GM20000 (cell line): ENCODE results near the gene CTNNA3.
A peak's percentile ranks its signal among the peaks of the same experiment; 100 is the strongest.
"Not testable (repeated sequence)": the region's sequence is repeated elsewhere in the genome, so short reads cannot be mapped to it uniquely, and the experiment has no call there.

Source experiments
- DNase-seq: peaks from one replicate; pipeline ENCODE4 v3.0.0; 2012; ENCODE audit warnings: low spot score
- CTCF ChIP-seq: IDR thresholded peaks from 2 replicates; pipeline ENCODE4 v1.5.1; 2012; ENCODE audit warnings: mild to moderate bottlenecking, control low read depth; ENCODE audit errors: extremely low read depth, missing control alignments

CTNNA3 gene

GRCh38 chr10:67696029-67696428 is at the start of gene CTNNA3:
TSS of gene CTNNA3 (minus strand) at chr10:67696195.
- DNase-seq = peak; percentile 23
- no peak for TF ChIP-seq CTCF

GRCh38 chr10:67735430-67735829 is 39.4 kb upstream of the CTNNA3 start:
- no peak for TF ChIP-seq CTCF
- no peak for DNase-seq

GRCh38 chr10:67733511-67733910 is 37.5 kb upstream of the CTNNA3 start:
- DNase-seq = no peak
- TF ChIP-seq CTCF = no peak

- DNase-seq = no peak
- no peak for TF ChIP-seq CTCF
Measured at GRCh38 chr10:67725567-67725966, 29.6 kb upstream of the CTNNA3 start.

GRCh38 chr10:67723601-67724000 is 27.6 kb upstream of the CTNNA3 start:
- DNase-seq = no peak
- TF ChIP-seq CTCF = no peak

GRCh38 chr10:67722113-67722512 is 26.1 kb upstream of the CTNNA3 start:
- peak; percentile 8 for DNase-seq
- TF ChIP-seq CTCF = no peak

- DNase-seq = not testable (repeated sequence)
Measured at GRCh38 chr10:67716455-67716854, 20.5 kb upstream of the CTNNA3 start.

- TF ChIP-seq CTCF = no peak
- no peak for DNase-seq
Measured at GRCh38 chr10:67705921-67706320, 9.9 kb upstream of the CTNNA3 start.

GRCh38 chr10:67699613-67700270 is 3.7 kb upstream of the CTNNA3 start:
- DNase-seq = not testable (repeated sequence)
